AG04450 (cell line): ENCODE results near the gene JPH2. TPM values are rescaled to one million over a fixed set of nuclear protein-coding genes. Genes with fewer than 3 reads are reported as not detected.

ENCODE experiments used
- CTCF ChIA-PET: fragments of 300-600, 350-600 bp; formaldehyde crosslinking; extraction: SDS; loops from one replicate; lab custom pipeline; 2022; ENCODE audit warnings: antibody characterized with exemption, inconsistent platforms; lab: Charles Lee
- POLR2A ChIA-PET: fragments of 350-600 bp; formaldehyde crosslinking; extraction: SDS; loops from one replicate; lab custom pipeline; 2021; ENCODE audit warnings: antibody characterized with exemption, inconsistent platforms; lab: Yijun Ruan, JAX
- DNase-seq: peaks from one replicate; pipeline ENCODE4 v3.0.0-alpha.2; 2011; ENCODE audit warnings: low read depth, low spot score
- H3K27ac ChIP-seq: one replicate; pipeline ENCODE4 v1.5.1; 2012; ENCODE audit warnings: low read depth, low read length, control low read depth
- H3K27me3 ChIP-seq: one replicate; pipeline ENCODE4 v1.6.0; 2012; ENCODE audit warnings: low read length; ENCODE audit not compliant: control insufficient read depth, insufficient read depth
- H3K4me3 ChIP-seq: 2 replicates; pipeline ENCODE4 v1.5.1; 2011; ENCODE audit warnings: mild to moderate bottlenecking, low read depth, low read length, control low read depth
- H3K9me3 ChIP-seq: 2 replicates; pipeline ENCODE4 v1.5.1; 2012; ENCODE audit warnings: low read length; ENCODE audit not compliant: control insufficient read depth, insufficient read depth
- CTCF ChIP-seq: IDR thresholded peaks from 2 replicates; pipeline ENCODE4 v1.5.1; 2011; ENCODE audit warnings: low read depth, low read length, control low read depth, inconsistent platforms
- polyA plus RNA-seq: library from polyadenylated mRNA; depleted of rRNA; stranded (reverse); fragments of >200 nt; gene quantifications from 2 replicates; pipeline ENCODE4 v1.2.3, GENCODE V29; 2011

The JPH2 gene
- polyA plus RNA-seq, 1 experiment = 1.3 TPM

DNA sequence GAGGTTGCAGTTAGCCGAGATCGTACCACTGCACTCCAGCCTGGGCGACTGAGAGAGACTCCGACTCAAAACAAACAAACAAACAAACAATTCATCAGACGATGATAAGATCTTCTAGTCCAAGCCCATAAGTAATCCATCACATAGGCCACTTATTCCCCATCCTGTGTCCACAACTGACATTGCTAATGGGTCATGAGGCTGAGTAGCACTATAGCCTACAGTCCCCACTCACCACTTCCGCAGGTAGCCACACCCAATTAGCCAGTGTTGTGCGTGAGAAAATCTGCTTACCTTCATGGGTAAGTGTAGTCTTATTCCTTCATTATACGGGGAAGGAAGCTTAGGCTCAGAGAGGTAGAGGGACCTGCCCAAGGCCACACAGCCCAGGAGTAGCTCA, 13.1 kb downstream of the JPH2 start:
- DNase-seq = no peak
- TF ChIP-seq CTCF = no peak
- Histone ChIP-seq H3K9me3 (no peaks in the 10 kb centered on the region), H3K27ac (no peak overlapping the region), H3K4me3 (no peak overlapping the region), H3K27me3 (no peaks in the 10 kb centered on the region)
- CTCF ChIA-PET = interaction anchor here (1.8 kb wide), 1 partner anchor 57 kb away, joined by 5 read pairs; no protein-coding TSS in a partner anchor
- POLR2A ChIA-PET = no interaction called here

GRCh38 chr20:44173116-44173515, 13.9 kb downstream of the JPH2 start:
- DNase-seq = no peak
- Histone ChIP-seq H3K27me3 (no peaks in the 10 kb centered on the region), H3K4me3 (no peak overlapping the region), H3K9me3 (no peaks in the 10 kb centered on the region), H3K27ac (no peak overlapping the region)
- TF ChIP-seq CTCF = no peak
- POLR2A ChIA-PET = no interaction called here
- CTCF ChIA-PET = interaction anchor here (0.6 to 1.8 kb wide), 2 partner anchors 56 to 694 kb away, joined by 3 to 5 read pairs; no protein-coding TSS in a partner anchor

DNA sequence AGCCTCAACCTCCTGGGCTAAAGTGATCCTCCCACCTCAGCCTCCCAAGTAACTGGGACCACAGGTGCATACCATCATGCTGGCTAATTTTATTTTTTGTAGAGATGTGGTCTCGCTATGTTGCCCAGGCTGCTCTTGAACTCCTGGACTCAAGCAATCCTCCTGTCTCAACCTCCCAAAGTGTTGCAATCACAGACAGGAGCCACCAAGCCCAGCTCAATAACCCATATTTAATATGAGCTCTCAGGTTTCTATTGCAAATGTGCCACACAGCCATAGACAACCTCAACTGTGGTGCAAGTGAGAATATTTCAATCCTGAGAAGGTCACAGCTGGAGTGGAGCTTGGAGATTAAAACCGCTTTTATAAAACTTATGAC, 14.4 kb downstream of the JPH2 start:
- Histone ChIP-seq H3K4me3 (no peak overlapping the region), H3K27me3 (no peaks in the 10 kb centered on the region), H3K9me3 (no peaks in the 10 kb centered on the region), H3K27ac (no peak overlapping the region)
- CTCF ChIA-PET = interaction anchor here (1.8 kb wide), 1 partner anchor 56 kb away, joined by 5 read pairs; no protein-coding TSS in a partner anchor
- DNase-seq = no peak
- TF ChIP-seq CTCF = no peak
- POLR2A ChIA-PET = no interaction called here

DNA sequence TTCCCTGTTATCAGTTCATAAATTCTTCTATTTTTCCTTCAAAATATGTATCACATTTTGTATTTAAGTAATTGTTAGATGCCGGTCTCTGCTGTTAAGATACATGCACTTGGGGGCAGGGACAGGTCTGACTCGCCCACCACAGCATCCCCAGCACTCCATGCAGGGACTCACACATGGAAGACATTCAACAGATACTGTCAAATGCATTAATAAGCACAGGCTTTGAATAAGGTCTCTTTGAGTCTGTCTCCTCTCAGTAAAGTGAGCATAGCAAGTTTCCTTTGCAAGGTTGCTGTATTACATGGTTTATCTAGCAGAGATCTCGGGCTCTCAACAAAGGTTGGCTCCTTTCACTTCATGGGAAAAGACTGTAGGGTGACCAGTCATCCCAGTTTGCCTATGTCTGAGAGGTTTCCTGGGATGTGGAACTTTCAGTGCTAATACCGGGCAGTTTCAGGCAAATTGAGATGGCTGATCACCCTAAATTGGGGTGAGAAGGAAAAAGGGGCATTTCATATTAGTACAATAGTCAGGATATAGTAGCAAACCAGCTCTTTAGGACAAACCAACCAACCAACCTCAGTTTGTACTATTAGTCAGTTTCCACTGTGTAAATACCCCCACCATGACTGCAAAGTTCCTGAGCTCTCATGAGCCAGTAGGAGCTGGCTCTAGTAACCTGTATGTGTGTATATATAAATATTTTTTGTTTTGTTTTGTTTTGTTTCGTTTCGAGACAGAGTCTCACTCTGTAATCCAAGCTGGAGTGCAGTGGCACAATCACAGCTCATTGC, 15.0 kb downstream of the JPH2 start:
- H3K9me3 ChIP-seq = no peaks in the 10 kb centered on the region
- H3K27me3 ChIP-seq = no peaks in the 10 kb centered on the region
- ChIA-PET CTCF (interaction anchor here (1.8 kb wide), 1 partner anchor 55 kb away, joined by 5 read pairs; no protein-coding TSS in a partner anchor), POLR2A (no interaction called here)
- DNase-seq = no peak
- H3K4me3 ChIP-seq = no peak overlapping the region
- TF ChIP-seq CTCF = no peak
- no peak overlapping the region for H3K27ac ChIP-seq

- Histone ChIP-seq H3K4me3 (no peak overlapping the region), H3K27ac (no peak overlapping the region), H3K9me3 (no peaks in the 10 kb centered on the region), H3K27me3 (no peaks in the 10 kb centered on the region)
- no peak for TF ChIP-seq CTCF
- no peak for DNase-seq
- CTCF ChIA-PET = interaction anchor here (0.5 kb wide), 1 partner anchor 289 kb away, joined by 3 read pairs; no protein-coding TSS in a partner anchor
- POLR2A ChIA-PET = no interaction called here
Measured at GRCh38 chr20:44170816-44171410, 16.1 kb downstream of the JPH2 start.
